KMS-11 (cell line): ENCODE results near the gene GPS1.

ENCODE experiments used
- H2AFZ ChIP-seq: fragments of 200-600 bp; sonication (generic); 2 replicates; pipeline ENCODE4 v1.6.1; 2016; ENCODE audit warnings: antibody characterized with exemption, mixed run types, low read depth
- H3K27ac ChIP-seq: fragments of 200-600 bp; sonication (generic); 2 replicates; pipeline ENCODE4 v1.6.1; 2016; ENCODE audit warnings: mild to moderate bottlenecking, mixed run types
- H3K27me3 ChIP-seq: fragments of 200-600 bp; sonication (generic); 2 replicates; pipeline ENCODE4 v1.6.1; 2017; ENCODE audit warnings: mild to moderate bottlenecking, low read depth, mixed run types, moderate library complexity; ENCODE audit not compliant: insufficient read depth
- H3K36me3 ChIP-seq: fragments of 200-600 bp; sonication (generic); 2 replicates; pipeline ENCODE4 v1.6.1; 2017; ENCODE audit warnings: mild to moderate bottlenecking, mixed run types; ENCODE audit not compliant: insufficient read depth
- H3K4me1 ChIP-seq: fragments of 200-600 bp; sonication (generic); 2 replicates; pipeline ENCODE4 v1.6.1; 2016; ENCODE audit warnings: mild to moderate bottlenecking, low read depth, mixed run types; ENCODE audit not compliant: poor library complexity, severe bottlenecking
- H3K4me2 ChIP-seq: fragments of 200-600 bp; sonication (generic); 2 replicates; pipeline ENCODE4 v1.7.0; 2016; ENCODE audit warnings: mild to moderate bottlenecking, mixed run types
- H3K4me3 ChIP-seq: fragments of 200-600 bp; sonication (generic); IDR thresholded peaks from 2 replicates; pipeline ENCODE4 v1.6.1; 2017; ENCODE audit warnings: low read depth, low read length, mixed read lengths; ENCODE audit not compliant: insufficient read depth
- H3K79me2 ChIP-seq: fragments of 200-600 bp; sonication (generic); 2 replicates; pipeline ENCODE4 v1.6.1; 2016; ENCODE audit warnings: low read depth, mixed run types; ENCODE audit not compliant: insufficient read depth
- H3K9ac ChIP-seq: fragments of 200-600 bp; sonication (generic); 2 replicates; pipeline ENCODE4 v1.6.1; 2016; ENCODE audit warnings: mild to moderate bottlenecking, mixed run types
- H4K20me1 ChIP-seq: fragments of 200-600 bp; sonication (generic); 2 replicates; pipeline ENCODE4 v1.6.1; 2016; ENCODE audit warnings: mild to moderate bottlenecking, mixed run types; ENCODE audit not compliant: insufficient read depth
- TF ChIP-seq, protein P1 (sequence below): fragments of 200-600 bp; sonication (generic); conservative IDR thresholded peaks from 2 replicates; pipeline ENCODE4 v1.6.1; 2017; ENCODE audit warnings: low read depth, mild to moderate bottlenecking, antibody characterized with exemption, low read length, moderate library complexity, mixed read lengths

The GPS1 gene

DNA sequence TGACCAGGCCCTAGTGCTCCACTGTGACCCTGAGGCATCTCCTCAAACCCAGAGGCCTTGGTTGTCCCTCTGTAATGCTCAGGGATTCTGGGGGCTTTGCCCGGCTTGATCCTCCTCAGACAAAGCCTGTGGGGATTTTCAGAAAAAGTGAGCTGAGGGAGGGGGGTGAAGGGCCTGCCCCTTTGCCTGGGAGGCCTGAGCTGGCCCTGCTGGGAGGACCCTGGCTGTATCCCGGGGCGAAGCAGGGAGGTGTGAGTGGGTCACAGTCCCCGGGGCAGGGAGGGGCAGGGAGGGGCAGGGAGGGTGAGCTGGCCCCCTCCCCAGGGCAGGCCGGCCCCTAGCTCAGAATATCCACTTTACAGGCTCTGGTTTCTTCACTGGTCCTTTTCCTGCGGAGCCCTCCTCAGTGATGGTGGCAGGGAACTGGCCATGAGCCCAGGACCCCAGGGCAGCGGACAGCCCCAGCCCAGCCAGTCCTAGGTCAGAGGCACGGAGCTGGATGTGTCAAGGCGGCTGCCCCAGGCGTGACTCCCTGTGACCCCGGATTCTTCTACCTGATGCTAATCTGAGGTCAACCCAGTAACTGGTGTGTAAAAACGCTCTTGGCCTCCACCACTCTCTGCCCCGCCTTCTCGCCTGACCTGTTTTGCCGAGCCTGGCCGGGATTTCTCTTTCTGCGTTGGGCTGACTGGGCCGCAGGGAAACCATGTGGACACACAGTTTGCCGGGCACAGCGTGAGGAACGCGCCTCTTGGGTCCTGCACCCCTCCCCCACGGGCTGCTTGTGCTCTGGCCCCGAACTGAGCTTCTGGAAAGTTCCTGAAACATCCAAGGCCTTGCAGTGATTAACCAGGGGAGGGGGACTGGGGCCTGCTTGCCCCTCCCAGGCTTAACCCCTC is 52.1 kb downstream of the GPS1 start:
- H3K79me2 ChIP-seq: 0 out of 2 replicates have a peak, but pooled peaks cover 10% of the 10 kb centered on the region
- TF ChIP-seq, protein P1, sequence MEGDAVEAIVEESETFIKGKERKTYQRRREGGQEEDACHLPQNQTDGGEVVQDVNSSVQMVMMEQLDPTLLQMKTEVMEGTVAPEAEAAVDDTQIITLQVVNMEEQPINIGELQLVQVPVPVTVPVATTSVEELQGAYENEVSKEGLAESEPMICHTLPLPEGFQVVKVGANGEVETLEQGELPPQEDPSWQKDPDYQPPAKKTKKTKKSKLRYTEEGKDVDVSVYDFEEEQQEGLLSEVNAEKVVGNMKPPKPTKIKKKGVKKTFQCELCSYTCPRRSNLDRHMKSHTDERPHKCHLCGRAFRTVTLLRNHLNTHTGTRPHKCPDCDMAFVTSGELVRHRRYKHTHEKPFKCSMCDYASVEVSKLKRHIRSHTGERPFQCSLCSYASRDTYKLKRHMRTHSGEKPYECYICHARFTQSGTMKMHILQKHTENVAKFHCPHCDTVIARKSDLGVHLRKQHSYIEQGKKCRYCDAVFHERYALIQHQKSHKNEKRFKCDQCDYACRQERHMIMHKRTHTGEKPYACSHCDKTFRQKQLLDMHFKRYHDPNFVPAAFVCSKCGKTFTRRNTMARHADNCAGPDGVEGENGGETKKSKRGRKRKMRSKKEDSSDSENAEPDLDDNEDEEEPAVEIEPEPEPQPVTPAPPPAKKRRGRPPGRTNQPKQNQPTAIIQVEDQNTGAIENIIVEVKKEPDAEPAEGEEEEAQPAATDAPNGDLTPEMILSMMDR: no peak
- H3K4me1 ChIP-seq: peaks cover 25% of the 10 kb centered on the region
- no peak overlapping the region for H3K9ac ChIP-seq
- H3K27me3 ChIP-seq: no peaks in the 10 kb centered on the region
- H3K36me3 ChIP-seq: no peaks in the 10 kb centered on the region
- H3K4me2 ChIP-seq: no peak overlapping the region
- H4K20me1 ChIP-seq: no peaks in the 10 kb centered on the region
- H3K4me3 ChIP-seq: no peak overlapping the region
- H2AFZ ChIP-seq: no peak overlapping the region
- no peak overlapping the region for H3K27ac ChIP-seq

DNA sequence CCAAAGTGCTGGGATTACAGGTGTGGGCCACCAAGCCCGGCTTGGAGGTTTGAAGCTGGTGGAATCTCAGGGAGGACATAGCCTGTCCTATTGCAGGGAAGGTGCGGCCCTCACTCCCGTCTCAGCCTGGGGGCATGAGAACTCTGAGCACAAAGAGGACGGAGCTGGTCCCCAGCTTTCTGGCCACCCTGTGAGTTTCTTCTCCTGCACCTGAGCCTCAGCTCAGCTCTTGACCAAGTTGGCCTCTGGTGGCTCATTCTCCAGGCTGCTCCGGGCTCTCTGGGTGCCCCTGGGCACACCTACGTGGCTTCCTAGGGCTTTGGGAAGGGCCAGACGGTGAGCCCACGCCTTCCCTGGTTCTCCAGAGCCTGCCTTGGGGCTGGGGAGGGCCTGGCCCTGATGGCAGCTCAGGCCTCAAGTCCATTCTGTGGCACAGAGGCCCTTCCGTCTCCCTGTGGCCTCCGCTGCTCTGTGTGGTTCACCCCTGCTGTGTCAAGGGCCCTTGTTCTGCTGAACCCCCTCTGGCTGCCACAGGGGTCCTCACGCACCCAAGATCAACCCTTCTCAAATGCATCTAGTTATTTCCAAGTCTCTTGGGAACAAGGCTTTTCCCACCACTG is 53.2 kb downstream of the GPS1 start:
- Histone ChIP-seq H3K4me2 (peak overlapping the region; percentile 72; the same call in 1 of the 2 replicates), H3K4me1 (peaks cover 17% of the 10 kb centered on the region), H3K27ac (no peak overlapping the region), H4K20me1 (no peaks in the 10 kb centered on the region), H3K36me3 (no peaks in the 10 kb centered on the region), H2AFZ (no peak overlapping the region), H3K4me3 (no peak overlapping the region), H3K27me3 (no peaks in the 10 kb centered on the region), H3K9ac (no peak overlapping the region), H3K79me2 (0 out of 2 replicates have a peak, but pooled peaks cover 4% of the 10 kb centered on the region)
- TF ChIP-seq, protein P1: no peak

DNA sequence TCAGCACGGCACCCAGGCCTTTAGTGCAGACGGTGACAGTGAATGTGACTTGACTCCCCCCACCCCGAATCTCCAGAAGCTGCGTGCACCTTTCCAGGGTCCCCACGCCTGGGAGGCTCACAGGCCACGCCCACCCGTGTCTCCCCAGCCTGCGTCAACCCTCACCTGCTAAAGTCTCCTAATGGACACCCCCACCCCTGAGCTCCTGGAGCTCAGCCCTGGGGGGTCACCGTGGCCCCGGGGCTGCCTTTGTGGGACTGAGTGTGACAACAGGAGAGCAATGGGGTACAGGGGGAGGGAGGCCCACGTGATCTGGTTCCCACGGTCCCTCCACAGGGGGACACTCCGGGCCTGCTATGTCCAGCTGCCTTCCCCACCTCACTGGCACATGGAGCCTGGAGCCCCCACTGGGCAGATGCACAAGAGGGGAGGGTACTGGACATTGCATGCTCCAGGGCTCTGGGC is 53.8 kb downstream of the GPS1 start:
- TF ChIP-seq, protein P1: no peak
- H2AFZ ChIP-seq: no peak overlapping the region
- H3K4me2 ChIP-seq: peak overlapping the region; percentile 72; the same call in 1 of the 2 replicates
- H3K36me3 ChIP-seq: no peaks in the 10 kb centered on the region
- peak overlapping the region; percentile 49 for H3K27ac ChIP-seq
- no peak overlapping the region for H3K4me3 ChIP-seq
- 0 out of 2 replicates have a peak, but pooled peaks cover 4% of the 10 kb centered on the region for H3K79me2 ChIP-seq
- H4K20me1 ChIP-seq: no peaks in the 10 kb centered on the region
- no peaks in the 10 kb centered on the region for H3K27me3 ChIP-seq
- no peak overlapping the region; the same call in 1 of the 2 replicates for H3K9ac ChIP-seq
- H3K4me1 ChIP-seq: peaks cover 15% of the 10 kb centered on the region

DNA sequence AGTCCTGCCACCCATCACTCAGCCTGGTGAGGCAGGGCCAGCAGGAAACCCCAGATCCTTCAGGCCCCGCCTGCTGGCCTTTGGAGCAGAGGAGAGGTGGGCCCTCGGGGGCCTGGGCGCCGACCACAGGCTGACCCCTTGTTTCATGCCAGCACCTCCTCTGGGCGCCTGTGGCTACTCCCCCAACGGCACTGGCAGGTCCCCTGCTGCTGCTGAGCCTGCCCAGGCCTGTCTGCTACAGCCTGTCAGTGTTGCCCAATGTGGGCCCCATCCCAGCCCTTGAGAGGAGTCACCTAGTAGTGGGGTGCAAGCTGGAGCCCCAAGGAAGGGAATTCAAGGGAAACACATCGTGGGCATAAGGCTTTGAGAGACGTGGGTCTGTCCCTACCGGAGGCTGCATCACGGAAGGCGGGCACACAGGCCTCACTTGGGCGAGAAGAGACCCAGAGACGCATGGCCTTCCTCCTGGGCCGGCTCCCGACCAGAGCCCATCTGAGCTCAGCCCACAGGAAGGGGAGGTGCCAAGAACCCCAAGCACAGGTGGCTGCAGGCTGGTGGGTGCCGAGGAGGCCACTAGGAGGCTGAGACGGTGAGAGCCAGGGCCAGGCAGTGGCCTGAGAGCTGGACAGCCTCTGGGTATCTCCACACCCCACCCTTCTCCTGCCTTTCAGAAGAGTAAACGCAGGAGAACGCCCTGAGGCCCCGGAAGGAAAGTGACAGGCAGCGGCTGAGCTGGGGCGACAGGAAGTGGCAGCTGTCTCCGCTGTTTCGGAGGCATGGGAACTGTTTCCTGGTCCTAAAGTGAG is 54.4 kb downstream of the GPS1 start:
- Histone ChIP-seq H3K27me3 (no peaks in the 10 kb centered on the region), H3K27ac (peak overlapping the region; percentile 49), H3K4me2 (peak overlapping the region; percentile 72), H3K4me1 (peaks cover 15% of the 10 kb centered on the region), H3K79me2 (0 out of 2 replicates have a peak, but pooled peaks cover 4% of the 10 kb centered on the region), H2AFZ (peak overlapping the region; percentile 32; the same call in 1 of the 2 replicates), H3K36me3 (no peaks in the 10 kb centered on the region), H3K4me3 (no peak overlapping the region), H4K20me1 (no peaks in the 10 kb centered on the region), H3K9ac (peak overlapping the region; percentile 46; the same call in 1 of the 2 replicates)
- TF ChIP-seq, protein P1: peak; percentile 54; the same call in 1 of the 2 replicates
